ENCODE data around the gene ARID4B. TPM values are rescaled to one million over a fixed set of nuclear protein-coding genes. Genes with fewer than 3 reads are reported as not detected.

ARID4B gene
- total RNA-seq, 1 donor from 2014 or later = 20.0 TPM

DNA sequence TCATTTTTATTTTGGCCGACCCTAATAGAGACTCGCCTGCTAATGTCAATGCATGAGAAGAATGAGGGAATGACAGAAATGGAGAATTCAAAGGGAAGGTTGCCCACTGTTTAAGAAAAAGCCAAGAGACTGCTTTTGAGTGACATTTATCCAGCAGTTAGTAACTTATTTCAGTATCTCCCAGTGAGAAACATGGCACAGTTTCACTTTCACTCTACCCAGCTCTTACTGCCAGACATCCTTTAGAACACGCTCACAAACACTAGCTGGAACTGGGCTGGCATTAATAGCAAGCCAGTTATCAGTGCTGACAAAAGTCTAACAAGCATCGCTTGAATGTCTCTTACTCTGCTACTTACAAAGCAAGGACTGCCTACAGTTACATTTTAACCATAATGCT lies 8.9 kb upstream of the ARID4B start:
- DNase-seq (ENCODE audit: low read depth) = no peak
- TF ChIP-seq, protein P1, sequence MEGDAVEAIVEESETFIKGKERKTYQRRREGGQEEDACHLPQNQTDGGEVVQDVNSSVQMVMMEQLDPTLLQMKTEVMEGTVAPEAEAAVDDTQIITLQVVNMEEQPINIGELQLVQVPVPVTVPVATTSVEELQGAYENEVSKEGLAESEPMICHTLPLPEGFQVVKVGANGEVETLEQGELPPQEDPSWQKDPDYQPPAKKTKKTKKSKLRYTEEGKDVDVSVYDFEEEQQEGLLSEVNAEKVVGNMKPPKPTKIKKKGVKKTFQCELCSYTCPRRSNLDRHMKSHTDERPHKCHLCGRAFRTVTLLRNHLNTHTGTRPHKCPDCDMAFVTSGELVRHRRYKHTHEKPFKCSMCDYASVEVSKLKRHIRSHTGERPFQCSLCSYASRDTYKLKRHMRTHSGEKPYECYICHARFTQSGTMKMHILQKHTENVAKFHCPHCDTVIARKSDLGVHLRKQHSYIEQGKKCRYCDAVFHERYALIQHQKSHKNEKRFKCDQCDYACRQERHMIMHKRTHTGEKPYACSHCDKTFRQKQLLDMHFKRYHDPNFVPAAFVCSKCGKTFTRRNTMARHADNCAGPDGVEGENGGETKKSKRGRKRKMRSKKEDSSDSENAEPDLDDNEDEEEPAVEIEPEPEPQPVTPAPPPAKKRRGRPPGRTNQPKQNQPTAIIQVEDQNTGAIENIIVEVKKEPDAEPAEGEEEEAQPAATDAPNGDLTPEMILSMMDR (IDR thresholded peaks at IDR 0.05; ENCODE audit: insufficient read depth, low read length, poor library complexity, severe bottlenecking) = no peak
- Histone ChIP-seq H3K4me3 (ENCODE audit: low read depth, low read length) (no peak overlapping the region), H3K27me3 (ENCODE audit: control insufficient read depth, insufficient read depth, low read length) (no peaks in the 10 kb centered on the region), H3K36me3 (ENCODE audit: control insufficient read depth, insufficient read depth, low read length) (no peaks in the 10 kb centered on the region)

DNA sequence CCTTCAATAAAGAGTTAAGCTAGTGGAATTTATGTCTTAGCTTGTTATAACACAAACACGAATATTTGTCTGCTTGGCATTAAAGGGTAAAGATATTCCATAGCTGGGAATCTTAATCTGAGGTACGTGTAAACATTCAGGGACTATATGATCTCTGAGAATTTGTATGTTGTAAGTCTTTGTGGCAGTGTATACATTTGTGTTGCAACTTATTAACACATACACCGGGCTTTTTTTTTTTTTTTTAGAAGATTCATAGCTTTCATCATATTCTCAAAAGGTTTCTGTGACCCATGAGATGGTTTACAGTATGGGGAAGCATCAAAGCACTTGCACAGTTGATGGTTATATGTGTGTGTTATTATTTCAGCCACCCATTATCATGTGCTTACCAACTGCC lies 3.4 kb upstream of the ARID4B start:
- H3K4me3 ChIP-seq (ENCODE audit: low read depth, low read length) = no peak overlapping the region

DNA sequence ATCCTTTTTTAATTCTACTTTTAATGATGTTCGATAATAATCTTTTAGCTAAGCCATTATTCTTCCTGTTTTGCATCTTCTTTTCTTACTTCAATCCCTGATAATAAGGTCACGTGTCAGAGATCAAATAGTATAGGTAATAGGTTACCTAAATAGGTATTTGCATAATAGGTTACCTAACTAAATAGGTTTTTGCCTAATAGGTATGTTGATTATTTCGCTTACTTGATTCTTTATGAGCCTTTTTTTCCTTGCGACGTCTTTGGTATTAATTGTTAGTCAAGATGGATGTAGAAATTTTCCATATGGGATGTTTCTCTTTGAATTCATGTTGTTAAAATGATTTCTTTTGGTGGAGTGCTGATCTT lies 2.9 kb upstream of the ARID4B start:
- DNase-seq (ENCODE audit: low read depth) = no peak
- Histone ChIP-seq H3K4me3 (ENCODE audit: low read depth, low read length) (peak overlapping the region; percentile 10), H3K36me3 (ENCODE audit: control insufficient read depth, insufficient read depth, low read length) (no peaks in the 10 kb centered on the region), H3K27me3 (ENCODE audit: control insufficient read depth, insufficient read depth, low read length) (no peaks in the 10 kb centered on the region)
- TF ChIP-seq, protein P1 (IDR thresholded peaks at IDR 0.05; ENCODE audit: insufficient read depth, low read length, poor library complexity, severe bottlenecking) = no peak

More for the DNA sequence above, 3.4 kb upstream of the ARID4B start:
- DNase-seq (ENCODE audit: low read depth) = no peak
- Histone ChIP-seq H3K27me3 (ENCODE audit: control insufficient read depth, insufficient read depth, low read length) (no peaks in the 10 kb centered on the region), H3K36me3 (ENCODE audit: control insufficient read depth, insufficient read depth, low read length) (no peaks in the 10 kb centered on the region)
- TF ChIP-seq, protein P1 (IDR thresholded peaks at IDR 0.05; ENCODE audit: insufficient read depth, low read length, poor library complexity, severe bottlenecking) = no peak

DNA sequence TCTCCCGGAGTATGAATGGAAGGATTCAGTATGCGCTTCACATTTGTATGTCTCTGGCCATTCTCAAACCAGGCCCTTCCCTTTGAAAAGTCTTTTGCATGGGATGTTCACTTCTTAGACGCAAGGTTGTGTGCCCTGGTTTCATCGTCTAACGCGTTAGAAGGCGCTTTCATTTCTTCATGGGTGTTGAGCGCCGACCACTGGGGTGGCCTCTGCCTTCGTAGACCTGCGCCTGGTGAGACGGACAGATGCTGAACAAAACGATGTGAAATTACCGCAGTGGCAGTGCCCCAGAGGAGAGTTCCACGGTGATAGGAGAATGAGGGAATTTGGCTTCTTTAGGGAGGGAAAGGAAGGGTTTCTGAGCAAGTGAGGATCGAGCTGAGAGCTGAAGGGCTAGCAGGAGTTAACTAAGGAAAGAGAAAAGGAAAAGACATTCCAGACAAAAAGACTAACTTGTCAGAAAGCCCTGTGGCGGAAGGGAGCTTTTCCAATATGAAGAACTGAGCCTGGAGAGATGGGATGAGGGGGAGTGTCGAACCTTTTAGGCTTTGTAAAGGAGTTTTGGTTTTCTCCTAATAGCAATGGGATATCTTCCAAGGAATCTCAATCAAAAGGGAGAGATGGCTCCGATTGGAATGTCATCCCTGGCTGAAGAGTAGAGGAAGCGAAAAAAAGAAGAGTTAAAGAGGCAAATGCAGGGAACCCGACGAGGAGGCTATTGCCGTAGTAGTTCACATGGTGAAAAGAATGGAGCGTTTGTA lies 1.3 kb upstream of the ARID4B start:
- TF ChIP-seq, protein P1 (IDR thresholded peaks at IDR 0.05; ENCODE audit: insufficient read depth, low read length, poor library complexity, severe bottlenecking) = peak; percentile 24
- peak; percentile 16 for DNase-seq (ENCODE audit: low read depth)
- no peaks in the 10 kb centered on the region for H3K36me3 ChIP-seq (ENCODE audit: control insufficient read depth, insufficient read depth, low read length)
- peak overlapping the region; percentile 82 for H3K4me3 ChIP-seq (ENCODE audit: low read depth, low read length)
- no peaks in the 10 kb centered on the region for H3K27me3 ChIP-seq (ENCODE audit: control insufficient read depth, insufficient read depth, low read length)

DNA sequence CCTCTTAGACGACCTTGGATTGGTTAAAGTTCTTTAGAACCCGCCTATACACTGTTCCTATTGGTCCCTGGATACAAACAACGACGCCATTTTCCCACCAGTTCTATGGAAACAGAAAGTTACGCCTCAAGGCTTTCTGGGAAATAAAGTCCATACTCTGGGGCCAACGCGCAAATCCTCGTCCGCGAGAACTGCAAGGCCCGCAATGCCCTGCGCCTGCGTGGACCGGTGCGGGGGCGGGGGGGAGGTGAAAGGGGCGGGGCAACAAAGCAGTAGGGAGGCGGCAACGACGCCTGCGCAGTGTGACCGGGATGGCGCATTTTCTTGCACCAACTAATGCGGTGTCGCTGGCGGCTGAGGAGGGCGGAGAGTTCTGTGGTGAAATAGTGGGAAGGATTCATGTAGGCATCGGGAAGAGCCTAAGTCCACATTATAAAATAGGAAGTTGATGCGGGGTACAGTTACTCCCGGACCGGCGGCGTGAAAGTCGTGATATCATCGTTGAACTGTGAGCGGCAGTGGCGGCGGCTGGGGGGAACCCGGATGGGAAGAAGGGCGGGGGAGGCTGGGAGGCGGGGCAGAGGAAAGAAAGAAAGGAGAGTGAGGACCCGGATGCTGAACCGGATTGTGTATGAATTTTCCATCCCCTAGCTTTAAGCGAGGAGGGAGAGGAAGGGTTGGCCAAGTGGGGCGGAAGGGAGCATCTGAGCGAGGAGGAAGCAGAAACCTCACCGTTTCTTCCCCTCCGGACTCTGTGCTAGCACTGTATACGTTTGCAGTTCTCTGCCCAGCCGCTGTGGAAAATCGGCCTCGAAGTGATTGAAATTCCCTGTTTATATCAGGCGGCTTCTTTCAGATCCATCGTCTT lies 526 bp upstream of the ARID4B start, which contains the start of gene GGPS1:
Gene GGPS1 (plus strand): TSS at position 300 of the 868 bp plus-strand sequence. CDS start 6,695 bp downstream, outside the sequence.
- TF ChIP-seq, protein P1 (IDR thresholded peaks at IDR 0.05; ENCODE audit: insufficient read depth, low read length, poor library complexity, severe bottlenecking) = no peak
- Histone ChIP-seq H3K27me3 (ENCODE audit: control insufficient read depth, insufficient read depth, low read length) (no peaks in the 10 kb centered on the region), H3K36me3 (ENCODE audit: control insufficient read depth, insufficient read depth, low read length) (no peaks in the 10 kb centered on the region)

More for the DNA sequence above, 526 bp upstream of the ARID4B start, which contains the start of gene GGPS1:
- peak within 1 kb of the TSS; percentile 82 for H3K4me3 ChIP-seq (ENCODE audit: low read depth, low read length)
- peak; percentile 99 for DNase-seq (ENCODE audit: low read depth)

Measured in kidney epithelial cell (primary cell).